Measurements from ENCODE around the gene TM6SF1.
"Not testable (repeated sequence)": the region's sequence is repeated elsewhere in the genome, so short reads cannot be mapped to it uniquely, and the experiment has no call there.

Gene TM6SF1

DNA sequence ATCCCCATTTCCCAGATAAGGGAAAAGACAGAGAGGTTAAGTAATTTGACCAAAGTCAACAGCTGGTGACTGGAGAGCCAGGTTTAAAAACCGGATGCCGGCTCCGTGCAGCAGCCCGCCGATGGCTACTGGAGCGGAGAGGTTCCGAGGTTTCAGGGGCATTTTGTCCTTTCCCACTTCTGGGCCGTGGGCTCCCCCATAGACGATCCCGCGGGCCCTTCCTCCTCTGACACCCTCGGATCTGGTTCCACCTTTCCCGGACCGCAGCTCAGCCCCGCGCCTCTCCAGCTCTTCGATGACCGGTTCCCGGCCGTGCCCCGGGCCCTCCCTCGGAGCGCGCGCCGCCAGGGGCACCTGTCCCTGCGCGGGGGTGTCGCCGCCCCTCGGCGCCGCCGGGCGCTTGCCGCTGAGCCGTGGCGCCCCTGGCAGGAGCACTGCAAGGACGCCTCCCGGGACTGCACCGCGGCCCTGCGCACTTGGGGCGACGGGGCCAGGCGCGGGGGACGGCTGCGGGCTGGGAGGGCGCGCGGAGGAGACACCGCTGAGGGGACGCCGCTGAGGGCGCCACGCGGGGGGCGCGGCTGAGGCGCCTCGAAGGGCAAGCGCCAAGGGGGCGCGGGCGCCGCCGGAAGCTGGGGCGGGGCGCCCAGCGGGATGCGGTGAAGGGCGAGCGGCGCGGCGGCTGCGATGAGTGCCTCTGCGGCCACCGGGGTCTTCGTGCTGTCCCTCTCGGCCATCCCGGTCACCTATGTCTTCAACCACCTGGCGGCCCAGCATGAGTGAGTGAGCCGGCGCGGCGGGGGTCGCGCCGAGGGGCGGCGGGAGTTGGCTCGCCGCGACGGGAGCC is at the start of gene TM6SF1:
TSS of gene TM6SF1 (plus strand) at position 652 of the 847 bp plus-strand sequence. CDS start at position 688, 36 bp downstream.
- no peak for DNase-seq

DNA sequence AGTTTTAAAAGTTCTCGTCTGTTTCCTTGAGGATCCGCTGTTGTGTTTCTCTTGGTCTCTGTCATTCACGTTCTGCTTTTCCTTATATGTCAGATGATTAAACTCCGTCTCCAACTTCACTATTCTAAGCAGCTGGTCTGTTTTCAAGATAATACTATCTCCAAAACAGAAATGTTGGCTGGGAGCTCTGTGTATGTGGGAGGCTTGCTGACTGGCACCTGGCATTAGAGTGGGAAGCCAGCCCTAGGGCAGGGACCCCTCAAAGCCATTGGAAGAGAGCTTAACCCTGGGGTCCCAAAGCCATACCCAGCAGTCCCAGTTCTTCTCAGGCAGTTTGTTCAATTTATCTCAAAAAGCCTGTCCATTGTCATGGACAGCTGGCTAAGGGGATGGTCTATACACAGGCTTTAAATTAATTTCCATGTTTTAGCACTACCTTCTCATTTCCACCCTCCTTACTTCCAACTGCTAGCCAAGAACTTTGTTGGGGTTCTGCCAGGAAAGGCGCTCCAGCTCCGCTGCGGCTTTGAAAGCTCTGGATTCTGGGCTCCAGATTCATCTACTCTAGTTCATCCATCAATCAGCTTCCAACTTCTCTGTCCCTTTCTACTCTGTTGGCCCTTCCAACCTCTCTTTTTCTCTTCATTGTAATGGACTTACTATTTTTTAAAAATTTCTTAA is 49.6 kb upstream of the TM6SF1 start:
- DNase-seq: no peak

DNA sequence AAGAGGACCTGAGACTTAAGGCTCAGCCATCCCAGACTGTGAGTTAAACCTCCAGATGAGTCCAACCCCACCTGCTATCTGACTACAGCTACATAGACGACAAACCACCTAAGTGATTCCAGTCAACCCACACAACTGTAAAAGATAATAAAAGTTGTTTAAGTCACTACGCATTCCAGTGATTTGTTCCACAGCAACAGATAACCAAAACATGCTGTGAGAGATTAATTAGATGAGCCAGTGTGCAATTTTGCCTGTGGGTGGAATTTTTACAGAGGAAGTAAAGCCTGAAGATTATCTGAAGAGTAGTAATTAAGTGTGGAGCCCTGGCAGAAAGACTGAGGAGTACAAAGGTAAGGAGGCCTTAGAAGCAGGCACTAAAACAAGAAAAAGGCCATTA is 45.8 kb upstream of the TM6SF1 start:
- DNase-seq: no peak

DNA sequence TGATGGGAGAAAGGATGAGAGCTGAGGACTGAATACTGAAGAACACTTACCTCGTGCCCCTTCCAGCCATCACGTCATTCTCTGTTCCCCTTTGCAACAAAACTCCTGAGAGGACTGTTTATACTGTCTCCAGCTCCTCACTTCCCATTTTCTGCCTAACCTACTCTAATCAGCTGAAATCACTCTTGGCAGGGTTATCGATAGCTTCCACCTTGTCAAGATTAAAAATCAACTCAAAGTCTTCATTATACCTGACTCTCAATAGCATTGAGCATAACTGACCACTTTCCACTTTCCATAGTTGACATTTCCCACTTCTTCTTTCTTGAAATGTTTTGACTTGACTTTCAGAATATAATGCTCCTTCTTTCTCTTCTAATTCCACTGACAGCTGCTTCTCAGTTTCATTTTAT is 44.7 kb upstream of the TM6SF1 start:
- no peak for DNase-seq

DNA sequence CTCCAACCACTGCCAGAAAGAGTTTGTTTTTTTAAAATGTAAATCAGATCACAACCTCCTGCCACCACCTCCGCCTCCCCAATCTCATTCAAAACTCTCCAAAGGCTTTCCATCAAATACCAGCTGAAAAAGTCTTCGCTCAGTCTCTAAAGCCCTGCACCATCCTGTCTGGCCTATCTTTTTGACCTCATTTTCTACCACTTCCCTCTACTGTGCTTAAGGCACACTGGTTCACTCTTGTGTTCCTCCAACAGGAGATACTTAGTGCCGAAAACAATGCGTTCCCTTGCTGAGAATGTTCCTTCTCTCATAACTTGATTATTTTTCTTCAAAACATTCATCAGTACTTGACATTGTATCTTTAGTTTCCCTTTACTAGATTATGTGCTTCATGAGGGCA is 43.9 kb upstream of the TM6SF1 start:
- no peak for DNase-seq

DNA sequence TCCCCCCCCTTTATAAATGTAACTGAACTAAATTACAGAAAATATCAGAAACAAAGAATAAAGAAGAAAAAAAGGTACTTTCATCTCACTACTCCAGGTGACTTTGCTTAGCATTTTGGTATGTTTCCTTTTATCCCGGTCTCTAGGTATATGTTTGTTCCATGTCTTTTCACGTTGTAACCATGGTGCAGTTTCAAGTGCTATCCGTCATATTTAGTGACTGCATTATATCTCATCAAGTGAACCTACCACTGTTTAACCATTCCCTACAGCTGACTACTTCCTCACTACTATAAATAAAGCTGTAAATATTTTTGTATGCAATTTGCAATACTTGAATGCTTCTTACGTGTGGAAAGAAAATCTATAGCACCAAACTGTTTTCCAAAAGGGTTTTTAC is 42.6 kb upstream of the TM6SF1 start:
- no peak for DNase-seq

DNA sequence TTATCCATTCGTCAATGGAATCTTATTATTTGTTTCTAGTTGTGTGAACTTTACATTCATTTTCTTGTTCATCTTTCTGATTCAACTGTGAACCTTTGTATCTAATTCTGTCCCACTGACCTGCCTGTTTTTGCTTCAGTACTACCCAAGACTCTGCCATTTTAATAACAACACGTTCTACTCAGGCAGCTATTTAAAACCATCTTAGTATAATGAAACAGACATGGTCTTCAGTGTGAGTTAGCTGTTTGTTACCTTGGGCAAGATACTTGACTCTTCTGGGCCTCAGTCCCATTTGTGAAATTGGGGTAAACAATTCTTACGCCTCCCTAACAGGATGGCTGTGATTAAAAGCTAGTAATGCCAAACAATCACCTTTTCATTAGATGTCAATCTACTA is 42.0 kb upstream of the TM6SF1 start:
- no peak for DNase-seq

DNA sequence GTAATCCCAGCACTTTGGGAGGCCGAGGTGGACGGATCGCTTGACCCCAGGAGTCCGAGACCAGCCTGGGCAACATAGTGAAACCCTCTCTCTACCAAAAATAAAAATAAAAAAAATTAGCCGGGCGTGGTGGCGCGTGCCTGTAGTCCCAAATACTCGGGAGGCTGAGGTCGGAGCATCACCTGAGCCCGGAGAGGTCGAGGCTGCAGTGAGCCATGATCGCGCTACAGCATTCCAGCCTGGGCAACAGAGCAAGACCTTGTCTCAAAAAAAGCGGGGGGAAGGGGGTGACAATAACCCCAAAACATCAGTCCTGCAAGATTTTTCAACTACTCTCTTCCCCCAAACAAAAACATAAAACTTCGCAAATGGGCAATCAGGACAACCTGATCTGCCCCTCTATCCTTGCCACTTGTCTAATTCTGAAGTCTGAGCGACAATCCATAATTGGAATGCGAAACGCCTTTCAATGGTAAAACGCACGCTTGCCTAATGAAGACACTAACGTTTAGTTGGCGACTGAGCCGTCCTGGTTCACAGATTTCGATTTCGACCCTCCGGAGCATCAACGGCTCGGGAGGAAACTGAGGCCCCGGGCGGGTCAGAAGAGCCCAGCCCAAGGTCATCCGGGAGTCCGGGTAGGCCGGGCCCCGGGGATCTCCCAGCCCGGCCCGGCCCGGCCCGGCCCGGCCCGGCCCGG is 41.3 kb upstream of the TM6SF1 start:
- no peak for DNase-seq

DNA sequence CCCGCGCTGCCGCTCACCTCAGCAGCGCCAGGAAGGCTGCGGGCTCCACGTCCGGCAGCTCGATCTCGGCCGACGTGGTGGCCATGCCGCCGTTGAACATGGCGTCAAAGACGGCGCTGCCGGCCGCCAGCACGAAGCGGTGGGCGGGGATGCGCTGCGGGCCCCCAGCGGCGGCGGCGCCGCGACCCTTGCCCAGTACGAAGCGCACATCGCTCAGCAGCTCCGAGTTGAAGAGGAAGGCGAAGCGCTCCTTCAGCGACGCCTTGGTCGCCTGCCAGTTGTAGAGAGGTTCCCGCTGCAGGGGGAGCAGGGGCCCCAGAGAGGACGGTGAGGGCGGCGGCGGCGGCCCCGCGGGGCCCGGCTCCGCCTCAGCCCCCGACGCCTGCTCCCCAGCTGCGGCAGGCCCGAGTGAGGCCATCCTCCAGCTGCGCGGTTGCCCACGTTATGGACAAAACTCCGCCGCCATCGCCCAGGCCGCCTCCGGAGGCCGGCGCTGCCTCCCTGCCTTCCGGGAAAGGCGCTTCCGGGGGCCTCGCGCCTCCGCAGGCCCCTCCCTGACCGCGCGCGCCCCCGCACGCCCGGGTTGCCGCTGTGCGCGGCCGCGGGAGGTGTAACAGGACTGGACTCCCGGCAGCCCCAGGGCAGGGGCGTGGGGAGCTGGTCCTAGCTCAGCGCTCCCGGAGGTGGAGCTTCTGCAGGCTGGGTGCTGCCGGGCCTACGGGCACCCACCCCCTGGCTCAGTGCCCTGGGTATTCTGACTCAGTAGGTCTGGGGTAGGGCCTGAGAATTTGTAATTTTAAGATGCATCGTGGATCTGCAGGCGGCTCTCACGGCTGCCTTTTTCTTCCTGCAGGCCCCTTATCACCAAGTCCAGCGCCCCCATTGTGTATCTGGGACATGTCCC is 40.5 kb upstream of the TM6SF1 start, which contains the start of gene BTBD1:
TSS of gene BTBD1 (minus strand) at position 519 of the 904 bp plus-strand sequence. CDS start at position 418, 101 bp downstream.
- DNase-seq: peak; percentile 60 to 66 (median 65)

DNA sequence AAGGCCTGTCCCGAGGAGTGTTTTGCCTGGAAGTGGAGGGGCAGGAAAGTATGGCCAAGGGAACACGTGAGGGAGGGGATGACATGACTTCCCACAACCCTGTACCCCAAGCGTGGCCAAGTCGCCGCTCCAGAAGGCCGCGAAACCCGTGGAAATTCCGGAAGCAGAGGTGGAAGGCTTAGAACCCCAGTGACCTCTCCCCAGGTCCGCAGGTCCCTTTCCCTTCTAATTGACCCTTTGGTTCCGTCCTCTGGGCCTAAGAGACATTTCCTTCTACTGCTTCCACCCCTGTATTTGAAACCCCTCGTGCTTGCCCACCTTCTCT is 39.8 kb upstream of the TM6SF1 start:
- no peak for DNase-seq

DNA sequence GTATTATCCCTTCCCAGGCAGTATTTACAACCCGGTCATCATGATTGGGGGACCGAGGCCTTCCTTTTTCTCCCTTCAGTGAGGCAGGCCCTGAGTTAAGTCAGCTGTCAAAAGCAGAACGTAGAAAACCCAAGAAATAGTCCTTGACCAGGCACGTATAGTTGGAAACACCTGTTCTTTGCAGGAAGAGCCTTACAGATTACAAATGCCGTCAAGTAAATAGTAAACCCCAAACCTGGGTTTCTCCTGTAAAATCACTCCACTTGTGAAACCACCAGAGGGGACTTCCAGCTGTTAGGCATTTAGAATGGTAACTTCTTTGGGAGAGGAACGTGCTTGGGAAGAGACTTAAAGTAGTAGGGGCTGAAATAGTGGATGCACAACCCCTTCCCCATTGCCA is 39.4 kb upstream of the TM6SF1 start:
- no peak for DNase-seq

DNA sequence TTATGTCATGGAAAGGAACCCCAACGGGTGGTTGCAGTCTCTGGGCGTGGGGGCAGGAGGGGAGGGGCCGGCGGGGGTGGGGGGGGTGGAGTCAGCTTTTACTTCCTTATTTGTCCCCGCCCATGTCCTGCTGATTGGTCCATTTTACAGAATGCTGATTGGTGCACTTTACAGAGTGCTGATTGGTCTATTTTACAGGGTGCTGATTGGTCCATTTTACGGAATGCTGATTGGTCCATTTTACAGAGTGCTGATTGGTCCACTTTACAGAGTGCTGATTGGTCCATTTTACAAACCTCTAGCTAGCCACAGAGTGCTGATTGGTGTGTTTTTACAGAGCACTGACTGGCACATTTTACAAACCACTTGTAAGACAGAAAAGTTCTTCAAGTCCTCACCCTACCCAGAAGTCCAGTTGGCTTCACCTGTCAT is 38.2 kb upstream of the TM6SF1 start:
- DNase-seq: not testable (repeated sequence)

DNA sequence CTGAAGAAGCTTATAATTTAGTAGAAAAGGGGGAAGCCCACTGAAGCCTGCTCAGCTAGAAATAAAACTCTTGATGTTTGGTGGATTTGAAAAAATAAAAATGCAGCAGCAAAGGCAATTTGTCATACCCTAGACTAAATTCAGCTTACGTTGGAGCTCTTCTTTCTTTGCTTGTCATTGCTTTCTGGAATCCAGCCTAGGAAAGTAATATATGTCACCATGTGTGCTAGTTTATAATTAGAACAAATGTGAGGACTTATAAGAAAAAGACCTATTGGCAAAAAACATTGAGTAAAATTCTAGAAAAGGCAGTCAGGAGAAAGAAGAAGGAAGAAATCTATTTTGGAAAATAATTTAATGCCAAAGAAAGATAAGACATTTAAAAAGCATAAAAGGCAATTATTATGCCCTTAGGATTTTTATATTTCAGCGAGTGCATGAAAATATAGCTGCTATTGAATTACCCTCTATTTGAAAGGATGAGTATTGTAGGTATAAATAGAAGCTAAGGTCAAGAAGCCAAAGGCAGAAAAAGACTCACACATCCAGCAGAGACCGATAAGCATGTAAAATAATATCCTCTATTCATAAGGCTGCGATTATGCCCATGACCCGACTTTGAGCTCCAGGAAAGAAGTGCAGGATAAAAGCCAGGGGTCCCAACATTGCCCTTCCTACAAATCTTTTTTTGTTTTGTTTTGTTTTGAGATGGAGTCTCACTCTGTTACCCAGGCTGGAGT is 29.8 kb upstream of the TM6SF1 start:
- no peak for DNase-seq

DNA sequence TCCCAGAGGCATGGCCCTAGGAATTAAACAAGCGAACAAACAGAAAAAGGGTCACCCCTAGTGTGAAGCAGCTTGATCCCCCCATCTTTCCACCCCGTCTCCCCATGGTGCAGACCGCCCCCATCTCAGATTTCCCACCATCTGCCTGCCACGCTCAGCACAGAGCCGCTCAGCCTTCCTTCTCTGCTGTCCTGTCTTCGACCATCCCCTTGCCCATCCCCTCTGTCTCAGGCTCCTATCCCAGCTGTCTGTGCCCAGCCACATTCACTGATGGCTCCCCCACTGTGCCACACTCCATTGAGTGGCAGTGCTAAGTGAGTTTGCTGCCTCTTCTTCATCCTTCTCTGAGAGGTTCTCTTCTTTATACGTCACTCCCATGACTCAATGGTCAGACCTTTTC is 28.7 kb upstream of the TM6SF1 start:
- no peak for DNase-seq

DNA sequence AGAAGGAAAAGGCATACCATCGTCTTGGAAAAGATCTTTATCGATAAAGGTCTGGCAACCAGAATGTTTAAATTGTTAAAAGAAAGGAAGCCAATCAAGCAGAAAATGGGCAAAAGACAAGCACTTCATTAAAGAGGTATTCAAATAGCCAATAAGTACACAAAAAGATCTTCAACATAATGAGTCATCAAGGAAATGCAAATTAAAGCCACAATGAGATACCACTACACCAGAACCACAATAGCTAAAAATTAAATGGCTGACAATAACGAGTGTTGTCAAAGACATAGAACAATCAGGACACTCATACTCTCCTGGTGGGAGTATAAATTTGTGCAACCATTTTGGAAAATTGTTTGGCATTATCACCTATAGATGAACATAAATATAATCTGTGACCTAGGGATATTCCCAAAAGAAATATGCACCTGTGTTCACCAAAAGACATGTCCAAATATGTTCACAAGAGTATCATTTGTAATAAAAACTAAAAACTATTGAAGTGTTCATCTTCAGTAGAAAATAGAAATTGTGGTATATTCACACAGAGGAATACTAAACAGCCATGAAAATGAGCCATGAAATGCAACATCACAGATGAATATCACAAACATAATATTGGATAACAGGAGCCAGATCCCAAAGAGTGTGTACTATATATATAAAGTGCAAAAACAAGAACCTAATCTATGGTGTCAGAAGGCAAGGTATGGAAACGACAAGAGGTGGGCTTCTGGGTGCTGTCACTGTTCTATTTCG is 26.0 kb upstream of the TM6SF1 start:
- DNase-seq: no peak

DNA sequence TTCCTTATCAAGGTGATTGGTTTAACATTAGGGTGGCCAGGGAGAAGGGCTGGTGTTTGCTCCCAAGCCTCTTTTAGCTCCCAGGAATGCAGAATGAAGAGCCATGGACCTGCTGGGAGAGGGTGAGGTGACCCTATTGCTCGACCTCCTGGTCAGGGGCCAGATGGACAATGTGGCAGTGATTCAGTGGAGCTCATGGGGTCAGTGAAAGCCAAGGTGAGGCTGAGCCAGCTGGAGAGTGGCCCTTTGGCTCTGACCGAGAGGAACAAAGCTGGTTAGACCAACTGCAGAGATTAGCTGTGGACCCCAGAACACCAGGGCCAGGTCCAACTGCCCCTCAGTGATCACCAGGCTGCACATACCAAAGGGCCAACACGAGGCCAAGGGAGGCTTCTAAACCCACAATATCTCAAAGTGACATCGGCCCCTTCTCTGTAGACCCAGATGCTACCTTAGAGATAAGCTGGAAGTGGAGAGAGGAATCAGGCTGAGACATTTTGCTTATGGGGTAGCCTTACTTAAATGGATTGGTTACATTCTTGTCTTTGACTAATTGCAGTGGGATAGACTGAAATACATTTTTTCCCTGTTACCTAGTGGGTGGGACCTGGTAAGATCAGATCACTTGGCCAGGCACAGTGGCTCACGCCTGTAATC is 24.6 kb upstream of the TM6SF1 start:
- DNase-seq: no peak

DNA sequence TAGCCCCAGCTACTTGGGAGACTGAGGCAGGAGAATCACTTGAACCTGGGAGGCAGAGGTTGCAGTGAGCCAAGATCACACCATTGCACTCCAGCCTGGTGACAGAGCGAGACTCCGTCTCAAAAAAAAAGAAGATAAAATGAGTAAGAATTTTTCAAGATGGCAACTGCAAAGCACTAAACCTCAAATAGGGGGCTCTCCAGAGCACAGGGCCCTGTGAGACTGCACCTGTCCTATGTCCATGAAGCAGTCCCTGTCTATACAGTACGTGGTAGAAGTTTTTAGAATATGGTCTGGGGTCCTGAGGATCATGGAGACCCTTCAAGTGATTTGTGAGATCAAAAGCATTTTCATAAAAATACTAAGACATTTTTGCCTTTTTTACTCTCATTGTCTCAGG is 22.0 kb upstream of the TM6SF1 start:
- not testable (repeated sequence) for DNase-seq

DNA sequence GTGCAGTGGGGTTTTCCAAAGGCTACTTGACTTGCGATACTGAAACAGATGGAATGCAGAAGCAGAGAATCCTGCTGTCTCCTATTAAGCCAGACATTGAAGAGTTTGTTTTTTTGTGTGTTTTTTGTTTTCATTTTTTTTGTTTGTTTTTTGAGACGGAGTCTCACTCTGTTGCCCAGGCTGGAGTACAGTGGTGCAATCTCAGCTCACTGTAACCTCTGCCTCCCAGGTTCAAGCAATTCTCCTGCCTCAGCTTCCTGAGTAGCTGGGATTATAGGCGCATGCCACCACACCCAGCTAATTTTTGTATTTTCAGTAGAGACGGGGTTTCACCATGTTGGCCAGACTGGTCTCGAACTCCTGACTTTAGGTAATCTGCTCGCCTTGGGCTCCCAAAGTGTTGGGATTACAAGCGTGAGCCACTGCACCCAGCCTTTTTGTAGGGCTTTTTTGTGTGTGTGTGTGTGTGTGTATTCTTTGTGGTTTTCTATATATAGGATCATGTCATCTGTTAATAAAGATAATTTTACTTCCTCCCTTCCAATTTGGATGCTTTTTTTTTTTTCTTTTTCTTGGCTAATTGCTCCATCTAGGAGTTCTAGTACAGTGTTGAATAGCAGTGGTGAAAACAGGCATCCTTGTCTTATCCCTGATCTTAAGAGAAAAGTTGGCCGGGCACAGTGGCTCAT is 21.4 kb upstream of the TM6SF1 start:
- DNase-seq: not testable (repeated sequence)

DNA sequence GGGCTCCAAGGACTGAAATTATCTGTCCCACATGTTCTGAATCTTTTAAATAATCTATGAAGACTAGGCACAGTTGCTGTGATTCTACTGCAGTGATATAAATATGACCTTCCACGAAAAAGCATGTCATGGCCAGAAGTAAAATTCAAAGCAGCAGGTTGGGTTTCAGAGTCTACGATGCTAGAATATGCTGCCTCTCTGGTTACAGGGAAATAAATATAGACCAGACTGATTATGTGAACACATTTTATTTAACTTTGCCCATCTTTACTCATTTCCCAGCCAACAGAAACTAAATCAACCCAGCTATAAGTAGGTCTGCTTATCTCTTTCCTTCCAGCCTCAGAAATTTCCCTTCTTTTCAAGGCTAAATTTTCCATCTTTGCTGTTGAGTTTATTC is 19.9 kb upstream of the TM6SF1 start:
- no peak for DNase-seq

DNA sequence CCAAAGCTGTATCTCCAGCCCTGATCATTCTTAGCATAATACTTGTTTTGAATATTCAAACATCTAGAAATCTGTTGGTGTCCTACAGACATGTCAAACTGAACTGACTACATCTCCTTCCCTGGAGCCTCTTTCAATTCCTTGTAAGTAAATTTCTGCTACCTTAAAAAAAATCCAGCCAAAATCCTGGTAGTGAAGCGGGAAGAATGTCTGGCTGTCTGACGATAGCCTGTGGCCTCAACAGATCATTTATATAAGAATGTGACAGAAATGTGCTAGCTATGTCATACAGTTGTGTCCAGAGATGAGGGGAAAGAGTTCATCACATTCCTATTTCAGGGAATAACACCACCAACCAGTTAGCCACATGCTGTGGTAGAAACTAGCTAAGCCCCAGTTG is 18.6 kb upstream of the TM6SF1 start:
- DNase-seq: no peak
